Measurements from ENCODE around the gene CRYBB3. TPM values are rescaled to one million over a fixed set of nuclear protein-coding genes. Genes with fewer than 3 reads are reported as not detected.
"Not testable (repeated sequence)": the region's sequence is repeated elsewhere in the genome, so short reads cannot be mapped to it uniquely, and the experiment has no call there.

The CRYBB3 gene
- total RNA-seq, 1 experiment from 2014 or later = 0.64 TPM

- TF ChIP-seq TCF7L2 (IDR thresholded peaks at IDR 0.05; ENCODE audit: borderline replicate concordance, extremely low read depth, insufficient read depth, insufficient read length) = no peak
- Histone ChIP-seq H4K20me1 (ENCODE audit: insufficient read depth) (no peaks in the 10 kb centered on the region), H3K9me3 (ENCODE audit: control insufficient read depth in 1 of 2, insufficient read depth in 1 of 2, low read depth in 1 of 2, low read length in 2 of 2) (no peaks in the 10 kb centered on the region), H3K79me2 (ENCODE audit: insufficient read depth, low read length) (no peaks in the 10 kb centered on the region), H3K4me1 (ENCODE audit: control insufficient read depth in 1 of 2, insufficient read depth in 2 of 2, low read length in 2 of 2) (no peaks in the 10 kb centered on the region), H3K36me3 (ENCODE audit: control insufficient read depth in 1 of 2, insufficient read depth in 2 of 2, low read length in 2 of 2) (no peaks in the 10 kb centered on the region), H3K4me3 (replicated peaks in 1 of 2; ENCODE audit: low read depth in 1 of 2, low read length in 2 of 2) (no peak overlapping the region), H3K4me2 (ENCODE audit: low read length) (no peak overlapping the region), H3K9ac (ENCODE audit: low read length) (no peak overlapping the region), H3K27ac (ENCODE audit: low read depth, low read length) (no peak overlapping the region), H3K9me2 (ENCODE audit: insufficient read depth) (no peaks in the 10 kb centered on the region), H2AFZ (ENCODE audit: low read depth, low read length, poor library complexity, severe bottlenecking) (no peak overlapping the region), H3K27me3 (ENCODE audit: insufficient read depth, low read length) (no peaks in the 10 kb centered on the region)
- intact Hi-C loops (cut with micrococcal nuclease) = loop anchor here (10.0 kb wide), 1 partner anchor 132 kb away; no protein-coding TSS in a partner anchor
- BruUV-seq (replicated peaks) = no TSS peak
- ChIA-PET POLR2A (no interaction called here), RAD21 (ENCODE audit: low non-redundant PET in 1 of 2, low total read pairs in 2 of 2, uncharacterized antibody in 2 of 2, unreplicated experiment in 2 of 2) (no interaction called here), CTCF (interaction anchor here (1.3 to 2.8 kb wide), 3 partner anchors 10 to 131 kb away, joined by 3 to 14 read pairs (median 9); no protein-coding TSS in a partner anchor)
- ATAC-seq (no peak), DNase-seq (ENCODE audit: low read depth, low spot score) (no peak)
These were observed 3.4 kb downstream of the CRYBB3 start for GRCh38 chr22:25203082-25203481.

GRCh38 chr22:25204547-25204946 lies 4.9 kb downstream of the CRYBB3 start:
- CTCF ChIA-PET = interaction anchor here (1.0 to 1.5 kb wide), 2 partner anchors 10 to 129 kb away, joined by 4 read pairs; no protein-coding TSS in a partner anchor
- H3K27ac ChIP-seq (ENCODE audit: low read depth, low read length); H3K79me2 ChIP-seq (ENCODE audit: insufficient read depth, low read length); H3K36me3 ChIP-seq (ENCODE audit: control insufficient read depth in 1 of 2, insufficient read depth in 2 of 2, low read length in 2 of 2); H2AFZ ChIP-seq (ENCODE audit: low read depth, low read length, poor library complexity, severe bottlenecking); ATAC-seq; H3K9ac ChIP-seq (ENCODE audit: low read length); POLR2A ChIA-PET; H3K9me3 ChIP-seq (ENCODE audit: control insufficient read depth in 1 of 2, insufficient read depth in 1 of 2, low read depth in 1 of 2, low read length in 2 of 2); H3K4me3 ChIP-seq (replicated peaks in 1 of 2; ENCODE audit: low read depth in 1 of 2, low read length in 2 of 2); H3K4me2 ChIP-seq (ENCODE audit: low read length); H3K4me1 ChIP-seq (ENCODE audit: control insufficient read depth in 1 of 2, insufficient read depth in 2 of 2, low read length in 2 of 2); H4K20me1 ChIP-seq (ENCODE audit: insufficient read depth); DNase-seq (ENCODE audit: low read depth, low spot score); H3K27me3 ChIP-seq (ENCODE audit: insufficient read depth, low read length); H3K9me2 ChIP-seq (ENCODE audit: insufficient read depth); RAD21 ChIA-PET (ENCODE audit: low non-redundant PET in 1 of 2, low total read pairs in 2 of 2, uncharacterized antibody in 2 of 2, unreplicated experiment in 2 of 2); BruUV-seq (replicated peaks): not testable (repeated sequence)
- intact Hi-C loops (cut with micrococcal nuclease) = loop anchor here (10.0 kb wide), 1 partner anchor 130 kb away; no protein-coding TSS in a partner anchor

- no TSS peak for BruUV-seq (replicated peaks)
- no peaks in the 10 kb centered on the region for H3K9me3 ChIP-seq (ENCODE audit: control insufficient read depth in 1 of 2, insufficient read depth in 1 of 2, low read depth in 1 of 2, low read length in 2 of 2)
- no peak overlapping the region for H3K4me2 ChIP-seq (ENCODE audit: low read length)
- DNase-seq (ENCODE audit: low read depth, low spot score) = no peak
- H3K27me3 ChIP-seq (ENCODE audit: insufficient read depth, low read length) = no peaks in the 10 kb centered on the region
- no peak overlapping the region for H3K27ac ChIP-seq (ENCODE audit: low read depth, low read length)
- ChIA-PET POLR2A (no interaction called here), RAD21 (ENCODE audit: low non-redundant PET in 1 of 2, low total read pairs in 2 of 2, uncharacterized antibody in 2 of 2, unreplicated experiment in 2 of 2) (no interaction called here), CTCF (no interaction called here)
- H2AFZ ChIP-seq (ENCODE audit: low read depth, low read length, poor library complexity, severe bottlenecking) = no peak overlapping the region
- H3K4me1 ChIP-seq (ENCODE audit: control insufficient read depth in 1 of 2, insufficient read depth in 2 of 2, low read length in 2 of 2) = no peaks in the 10 kb centered on the region
- no peaks in the 10 kb centered on the region for H3K36me3 ChIP-seq (ENCODE audit: control insufficient read depth in 1 of 2, insufficient read depth in 2 of 2, low read length in 2 of 2)
- no peak overlapping the region for H3K9ac ChIP-seq (ENCODE audit: low read length)
- H3K9me2 ChIP-seq (ENCODE audit: insufficient read depth) = no peaks in the 10 kb centered on the region
- no peak for ATAC-seq
- H3K79me2 ChIP-seq (ENCODE audit: insufficient read depth, low read length) = no peaks in the 10 kb centered on the region
- intact Hi-C loops (cut with micrococcal nuclease) = loop anchor here (10.0 kb wide), 1 partner anchor 129 kb away; no protein-coding TSS in a partner anchor
- no peak overlapping the region for H3K4me3 ChIP-seq (replicated peaks in 1 of 2; ENCODE audit: low read depth in 1 of 2, low read length in 2 of 2)
- no peaks in the 10 kb centered on the region for H4K20me1 ChIP-seq (ENCODE audit: insufficient read depth)
- no peak for TF ChIP-seq SRF (IDR thresholded peaks at IDR 0.05; ENCODE audit: low read depth)
- TF ChIP-seq FOSL1 (IDR thresholded peaks at IDR 0.05; ENCODE audit: low read depth) = no peak
- TF ChIP-seq MAX (IDR thresholded peaks at IDR 0.05) = no peak
- TF ChIP-seq POLR2A (IDR thresholded peaks at IDR 0.05; ENCODE audit: borderline replicate concordance, extremely low read depth, insufficient read depth, insufficient read length) = no peak
- TF ChIP-seq ZNF274 (IDR thresholded peaks at IDR 0.05; ENCODE audit: low read depth, low read length) = no peak
- TF ChIP-seq YY1 (IDR thresholded peaks at IDR 0.05; ENCODE audit: extremely low read depth, insufficient replicate concordance, low read depth, low read length) = no peak
- no peak for TF ChIP-seq JUND (IDR thresholded peaks at IDR 0.05)
- no peak for TF ChIP-seq EGR1 (IDR thresholded peaks at IDR 0.05; ENCODE audit: low read depth)
- no peak for TF ChIP-seq TCF7L2 (IDR thresholded peaks at IDR 0.05; ENCODE audit: borderline replicate concordance, extremely low read depth, insufficient read depth, insufficient read length)
- no peak for TF ChIP-seq ATF3 (IDR thresholded peaks at IDR 0.05)
These were observed 6.2 kb downstream of the CRYBB3 start for GRCh38 chr22:25205847-25206246.

Data from HCT116 (cell line).